ENCODE data around the gene DCDC1.
A peak's percentile ranks its signal among the peaks of the same experiment; 100 is the strongest.

The DCDC1 gene, protein sequence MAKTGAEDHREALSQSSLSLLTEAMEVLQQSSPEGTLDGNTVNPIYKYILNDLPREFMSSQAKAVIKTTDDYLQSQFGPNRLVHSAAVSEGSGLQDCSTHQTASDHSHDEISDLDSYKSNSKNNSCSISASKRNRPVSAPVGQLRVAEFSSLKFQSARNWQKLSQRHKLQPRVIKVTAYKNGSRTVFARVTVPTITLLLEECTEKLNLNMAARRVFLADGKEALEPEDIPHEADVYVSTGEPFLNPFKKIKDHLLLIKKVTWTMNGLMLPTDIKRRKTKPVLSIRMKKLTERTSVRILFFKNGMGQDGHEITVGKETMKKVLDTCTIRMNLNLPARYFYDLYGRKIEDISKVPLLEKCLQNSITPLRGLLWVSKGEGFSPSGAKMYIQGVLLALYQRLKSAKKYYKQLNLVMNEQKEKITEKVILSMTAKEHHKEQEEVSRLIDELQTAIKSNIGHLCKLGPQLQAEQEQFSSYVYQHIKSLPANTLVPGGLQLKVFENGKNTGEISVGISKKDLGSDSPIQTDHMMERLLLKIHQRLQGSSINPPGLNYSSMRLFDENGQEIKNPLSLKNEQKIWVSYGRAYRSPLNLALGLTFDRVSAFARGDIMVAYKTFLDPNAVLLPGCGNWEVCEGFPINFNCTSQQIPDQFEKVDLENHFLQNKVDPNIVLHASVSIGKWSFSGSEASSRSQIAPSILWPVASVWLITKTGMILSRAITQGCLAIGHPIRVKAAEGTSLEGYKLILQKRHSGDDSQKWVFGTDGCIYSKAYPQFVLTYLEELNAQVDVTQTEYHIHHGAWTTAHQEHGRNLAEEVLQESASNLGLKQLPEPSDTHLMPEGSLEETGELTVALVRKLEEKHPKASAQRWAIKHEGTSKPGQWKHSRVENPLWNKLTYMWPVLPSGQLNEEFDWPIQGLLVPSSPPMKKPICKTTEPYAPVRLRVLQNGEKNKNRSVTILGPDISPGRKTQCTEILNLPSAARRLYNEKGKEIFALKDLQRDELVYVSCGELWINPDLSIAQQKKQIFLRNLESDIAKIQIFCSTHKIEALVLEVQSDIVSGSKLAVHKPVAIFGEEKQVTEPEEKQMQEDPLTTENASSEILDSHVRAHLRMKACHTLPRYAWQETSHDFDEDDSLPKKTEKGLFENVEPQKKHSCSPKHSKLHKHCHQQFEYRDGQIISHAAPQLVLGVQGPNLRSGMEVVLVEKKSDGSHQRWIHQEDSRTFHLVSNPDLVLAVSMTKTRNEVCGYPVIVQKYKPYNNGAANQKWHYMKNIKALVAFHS (N-terminal part only)

DNA sequence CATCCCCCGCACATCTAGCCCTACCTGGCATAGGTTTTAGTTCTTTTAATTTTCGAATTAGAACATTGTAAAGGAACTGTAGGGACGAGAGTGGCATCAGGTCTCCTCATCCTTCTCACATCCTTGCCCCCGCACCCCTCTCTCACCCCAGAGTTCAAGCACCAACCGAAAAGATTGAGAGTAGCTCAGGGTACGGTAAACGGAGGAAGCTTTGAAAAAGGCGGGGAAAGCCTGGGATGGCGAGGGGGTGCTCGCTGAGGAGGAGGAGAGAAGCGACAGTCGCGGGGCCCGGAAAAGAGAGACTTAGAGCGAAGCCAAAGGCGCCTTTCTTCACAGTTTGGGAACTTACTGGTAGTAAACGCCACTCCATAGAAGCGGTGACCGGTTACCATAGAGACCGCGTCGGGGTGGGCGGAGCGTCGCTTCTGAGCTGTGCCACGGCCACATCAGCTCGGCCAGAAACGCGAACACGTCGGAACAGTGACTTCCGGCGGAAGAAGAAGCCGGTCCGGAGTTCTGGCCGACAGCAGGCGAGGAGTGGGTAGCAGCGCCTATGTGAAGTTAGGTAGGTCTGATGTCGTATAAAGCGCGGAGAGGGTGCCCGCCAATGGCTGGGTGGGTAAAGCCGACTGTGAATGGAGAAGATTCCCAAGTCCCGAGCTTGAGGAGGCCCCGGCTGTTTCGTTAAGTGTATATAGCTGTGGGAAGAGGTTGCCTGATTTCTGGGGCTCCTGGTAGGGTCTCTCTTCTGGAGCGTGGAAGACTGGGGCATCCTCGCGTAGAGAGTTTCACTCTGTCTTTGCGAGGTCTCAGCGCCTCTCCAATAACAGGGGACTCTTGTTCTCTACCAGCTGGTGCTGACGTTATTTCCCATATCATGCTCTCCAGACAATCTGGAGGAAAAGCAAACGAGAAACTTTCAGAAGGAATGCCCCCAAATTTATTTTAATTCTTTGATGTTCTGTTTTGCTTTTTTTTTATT, at the start of gene DCDC1, which contains the start of gene DNAJC24:
DCDC1 (minus strand) TSS at position 392 of the 982 bp plus-strand sequence. CDS start 41,459 bp downstream, outside the sequence.
DNAJC24 (plus strand) TSS at position 513 of the 982 bp plus-strand sequence. CDS start 889 bp downstream, outside the sequence.
- DNase-seq (ENCODE audit: low read depth), result peak; percentile 91

DNA sequence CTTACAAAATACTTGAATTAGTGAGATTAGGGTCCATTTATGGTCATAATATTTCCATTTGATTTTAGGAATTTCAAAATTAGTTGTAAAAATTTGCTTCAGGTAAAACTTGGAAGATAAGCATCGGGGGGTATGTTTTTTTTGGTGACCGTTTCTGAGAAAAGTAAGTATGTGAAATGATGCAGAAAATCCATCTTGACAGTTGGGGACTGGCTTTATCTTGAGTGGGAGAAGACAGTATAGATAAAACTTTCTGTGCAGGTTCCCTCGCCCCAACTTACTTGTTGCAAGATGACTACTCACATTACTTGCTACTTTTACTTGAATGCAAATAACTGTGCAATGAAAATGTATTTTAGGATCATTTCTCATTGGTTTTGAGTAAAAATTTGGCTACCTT, 49.6 kb upstream of the DCDC1 start:
- DNase-seq (ENCODE audit: low read depth), result no peak

DNA sequence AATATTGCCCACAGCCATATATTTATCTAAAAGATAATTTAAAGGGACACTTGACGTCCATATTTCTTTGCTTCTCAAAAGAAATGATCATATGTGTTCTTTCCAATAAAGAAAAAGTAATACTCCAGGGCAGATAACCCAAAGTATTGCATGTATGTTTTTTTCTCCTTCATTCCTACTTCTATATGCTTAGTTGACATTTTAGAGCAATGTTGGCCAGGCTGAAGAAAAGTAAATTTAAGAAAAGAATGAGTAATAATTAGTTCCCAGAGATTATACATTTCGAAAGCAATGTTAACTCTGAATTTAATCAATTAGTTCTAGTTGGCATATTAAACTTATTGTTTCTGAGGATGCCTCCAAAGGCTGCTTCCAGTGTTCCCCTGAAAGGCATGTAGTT, 48.3 kb upstream of the DCDC1 start:
- DNase-seq (ENCODE audit: low read depth), result no peak

DNA sequence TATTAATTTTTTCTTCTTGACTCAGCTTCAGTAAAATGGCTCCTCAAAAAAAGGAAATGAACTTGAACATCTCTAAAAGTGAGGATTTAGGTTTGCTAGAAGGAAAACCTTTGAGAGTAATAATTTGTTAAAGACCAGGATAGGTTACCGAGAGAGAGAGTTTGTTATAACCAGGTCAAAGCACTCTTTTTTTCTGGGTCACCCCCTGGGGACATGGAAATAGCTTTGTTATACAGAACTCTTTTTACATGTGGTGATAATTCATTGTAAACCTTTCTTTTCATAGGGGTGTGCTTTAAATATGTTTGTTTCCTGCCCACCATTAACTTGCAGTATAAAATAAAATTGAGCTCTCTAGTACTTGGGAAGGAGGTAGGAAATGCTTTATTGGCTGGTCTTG, 47.8 kb upstream of the DCDC1 start:
- DNase-seq (ENCODE audit: low read depth), result no peak

DNA sequence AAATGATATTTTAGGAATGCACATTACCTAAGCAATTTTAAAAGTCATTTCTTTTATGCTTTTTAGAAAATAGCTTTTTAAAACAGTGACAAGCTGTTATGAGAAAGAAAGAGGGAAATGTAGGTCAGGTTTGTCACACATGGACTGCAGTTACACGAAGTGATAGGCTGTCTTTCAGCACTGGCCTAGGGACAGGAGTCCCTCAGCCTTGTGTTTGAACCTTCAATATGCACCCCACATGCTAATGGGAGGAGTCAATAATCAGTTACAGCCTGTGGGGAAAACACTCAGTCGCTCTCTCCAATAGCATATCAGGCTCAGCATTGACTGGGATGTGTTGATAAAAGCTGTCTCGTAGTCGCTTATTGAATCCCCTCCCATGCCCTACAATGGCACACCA, 45.9 kb upstream of the DCDC1 start:
- no peak for DNase-seq (ENCODE audit: low read depth)

DNA sequence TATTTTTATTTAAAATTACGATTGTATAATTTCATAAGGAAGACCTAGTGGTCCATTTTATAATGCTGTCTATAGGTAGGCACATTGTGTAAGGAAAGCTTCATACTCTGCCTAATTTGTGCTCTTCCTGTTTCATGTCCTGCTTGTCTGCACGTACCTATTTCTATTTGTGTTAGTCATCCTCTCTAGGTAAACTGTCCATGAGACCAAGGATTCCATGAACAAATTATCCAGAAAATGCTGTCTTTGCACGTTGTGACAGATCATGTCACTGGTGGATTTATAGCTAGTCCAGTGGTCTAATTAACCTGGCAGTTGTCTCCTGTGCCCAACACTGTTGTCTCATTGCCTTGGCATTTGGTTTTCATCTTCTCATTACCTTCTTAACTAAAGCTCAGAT, 44.8 kb upstream of the DCDC1 start:
- no peak for DNase-seq (ENCODE audit: low read depth)

DNA sequence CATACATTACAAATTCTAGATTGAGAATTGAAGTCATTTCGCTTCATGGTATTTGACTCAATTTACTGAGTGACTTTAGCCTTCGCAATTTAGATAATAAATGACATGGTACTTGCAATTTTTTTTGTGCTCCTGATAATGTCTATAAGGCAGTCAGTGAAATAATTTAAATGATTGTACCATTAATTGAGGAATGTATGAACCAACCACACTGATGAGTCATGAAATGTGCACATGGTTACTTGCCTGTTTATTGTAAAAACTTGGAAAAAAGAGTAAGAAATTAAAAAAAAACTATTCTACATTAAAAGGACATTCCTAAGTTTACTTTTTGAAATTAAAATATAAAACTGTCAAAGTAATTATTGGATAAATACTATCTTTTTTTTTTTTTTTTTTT, 43.4 kb upstream of the DCDC1 start:
- DNase-seq (ENCODE audit: low read depth), result no peak

DNA sequence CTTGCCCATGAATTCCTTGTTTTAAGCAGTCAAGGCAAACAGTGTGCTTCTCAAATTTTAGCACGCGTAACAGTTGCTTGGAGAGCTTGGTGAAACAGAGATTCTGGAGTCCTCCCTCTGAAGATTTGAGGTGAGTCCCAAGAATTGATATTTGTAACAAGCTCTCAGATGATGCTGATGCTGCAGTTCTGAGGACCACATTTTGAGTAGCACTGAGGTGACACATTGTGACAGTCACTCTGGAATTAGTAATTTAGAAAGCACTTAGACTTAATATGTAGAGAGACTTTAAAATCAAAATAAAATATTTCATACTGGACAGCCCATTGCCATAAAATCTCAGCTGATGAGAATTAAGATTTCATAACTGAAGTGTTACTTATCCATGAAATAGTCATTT, 38.7 kb upstream of the DCDC1 start:
- DNase-seq (ENCODE audit: low read depth), result no peak

DNA sequence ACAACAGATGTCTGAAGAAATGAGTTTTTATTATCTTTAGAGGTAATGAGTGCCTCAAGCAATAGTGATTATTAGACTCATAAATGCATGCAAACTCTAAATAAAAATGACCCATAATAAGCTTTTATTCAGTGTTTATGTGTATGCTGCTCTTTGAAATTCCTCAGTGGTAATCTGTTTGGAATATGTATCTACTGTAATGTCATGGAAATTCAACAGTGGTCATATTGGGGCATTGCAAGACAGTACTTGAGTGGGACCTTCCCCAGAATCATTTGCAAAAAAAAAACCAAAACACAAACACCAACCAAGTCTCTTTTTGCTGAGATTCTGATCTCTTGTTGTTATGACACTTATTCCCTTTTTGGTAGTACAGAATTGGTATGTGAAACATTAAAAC, 35.1 kb upstream of the DCDC1 start:
- no peak for DNase-seq (ENCODE audit: low read depth)

DNA sequence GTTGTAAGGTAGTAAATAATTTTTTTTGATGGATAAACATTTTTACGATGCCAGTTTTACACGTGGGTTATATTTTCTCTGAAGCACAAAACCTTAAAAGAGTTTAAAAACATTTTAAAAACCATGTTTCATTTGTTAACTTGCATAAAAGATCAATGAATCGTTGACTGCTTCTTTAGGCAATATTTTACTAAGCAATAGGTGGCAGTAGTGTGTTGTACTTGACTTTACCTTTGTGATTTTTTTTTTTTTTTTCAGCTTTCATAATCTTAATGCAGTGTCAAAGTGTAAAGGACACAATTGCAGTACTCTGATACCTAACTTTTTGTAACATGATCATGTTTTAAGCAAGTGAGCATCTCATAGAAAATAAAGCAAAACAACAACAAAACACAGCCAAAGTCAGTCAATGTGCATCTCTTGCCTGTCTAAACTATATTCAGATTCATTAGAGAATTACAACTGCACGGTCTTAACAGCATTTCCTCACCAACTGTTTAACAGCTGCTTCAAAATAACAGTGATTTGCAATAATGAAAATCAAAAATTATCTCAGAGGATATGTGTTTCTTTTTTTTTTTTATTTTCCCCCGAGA, 27.8 kb upstream of the DCDC1 start:
- no peak for DNase-seq (ENCODE audit: low read depth)

DNA sequence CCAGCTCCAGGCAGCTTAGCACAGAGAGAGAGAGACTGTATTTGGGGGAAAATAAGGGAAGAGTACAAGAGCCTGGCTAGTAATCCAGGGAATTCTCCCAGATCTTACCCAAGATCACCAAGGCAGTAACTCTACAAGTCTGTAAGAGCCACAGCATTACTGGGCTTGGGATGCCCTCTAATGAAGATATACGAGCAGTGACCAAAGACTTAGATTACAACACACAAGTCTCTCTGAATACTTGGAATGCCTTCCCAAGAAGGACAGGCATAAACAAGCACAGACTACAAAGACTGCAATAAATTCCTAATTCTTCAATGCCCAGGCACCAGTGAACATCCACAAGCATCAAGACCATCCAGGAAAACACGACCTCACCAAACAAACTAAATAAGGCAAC, 17.8 kb upstream of the DCDC1 start:
- no peak for DNase-seq (ENCODE audit: low read depth)

DNA sequence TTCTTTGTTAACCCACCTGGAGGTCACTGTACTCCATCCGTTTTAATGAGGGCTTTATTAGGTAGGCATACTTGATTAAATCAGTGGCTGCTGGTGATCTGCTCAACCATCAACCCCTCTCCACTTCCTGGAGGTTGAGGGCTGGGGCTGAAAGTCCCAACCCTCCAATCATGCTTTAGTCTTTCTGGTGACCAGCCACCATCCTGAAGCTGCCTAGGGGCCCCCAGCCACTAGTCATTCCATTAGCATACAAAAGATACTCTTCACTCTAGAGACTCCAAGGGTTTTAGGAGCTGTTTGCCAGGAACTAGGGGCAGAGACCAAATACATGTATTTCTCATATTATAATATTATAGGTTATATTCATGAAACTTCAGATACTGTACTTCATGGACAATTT, 13.6 kb upstream of the DCDC1 start:
- DNase-seq (ENCODE audit: low read depth), result no peak

DNA sequence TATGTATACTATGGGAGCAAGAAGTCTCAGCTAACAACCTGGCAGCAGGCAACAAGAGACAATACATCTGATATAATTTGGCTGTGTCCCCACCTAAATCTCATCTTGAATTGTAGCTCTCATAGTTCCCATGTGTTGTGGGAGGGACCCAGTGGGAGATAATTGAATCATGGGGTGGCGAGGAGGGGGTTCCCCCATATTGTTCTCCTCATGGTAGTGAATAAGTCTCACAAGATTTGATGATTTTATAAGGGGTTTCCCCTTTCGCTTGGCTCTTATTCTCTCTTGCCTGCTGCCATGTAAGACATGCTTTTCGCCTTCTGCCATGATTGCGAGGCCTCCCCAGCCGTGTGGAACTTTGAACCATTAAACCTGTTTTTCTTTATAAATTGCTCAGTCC, 6.3 kb upstream of the DCDC1 start:
- no peak for DNase-seq (ENCODE audit: low read depth)

DNA sequence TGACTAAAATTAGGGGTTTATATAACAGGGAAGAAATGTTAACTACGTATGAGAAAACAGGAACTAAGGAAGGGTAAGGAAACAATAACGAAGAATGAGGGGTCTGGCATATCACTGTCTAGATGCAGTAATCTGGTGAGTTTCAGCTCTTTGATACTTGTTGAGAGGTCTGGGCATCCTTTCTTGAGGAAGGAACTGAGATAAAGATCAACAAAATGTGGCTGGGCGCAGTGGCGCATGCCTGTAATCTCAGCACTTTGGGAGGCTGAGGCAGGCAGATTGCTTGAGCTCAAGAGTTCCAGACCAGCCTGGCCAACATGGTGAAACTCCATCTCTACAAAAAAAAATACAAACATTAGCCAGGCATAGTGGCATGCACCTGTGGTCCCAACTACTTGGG, 2.7 kb downstream of the DCDC1 start:
- DNase-seq (ENCODE audit: low read depth), result no peak

DNA sequence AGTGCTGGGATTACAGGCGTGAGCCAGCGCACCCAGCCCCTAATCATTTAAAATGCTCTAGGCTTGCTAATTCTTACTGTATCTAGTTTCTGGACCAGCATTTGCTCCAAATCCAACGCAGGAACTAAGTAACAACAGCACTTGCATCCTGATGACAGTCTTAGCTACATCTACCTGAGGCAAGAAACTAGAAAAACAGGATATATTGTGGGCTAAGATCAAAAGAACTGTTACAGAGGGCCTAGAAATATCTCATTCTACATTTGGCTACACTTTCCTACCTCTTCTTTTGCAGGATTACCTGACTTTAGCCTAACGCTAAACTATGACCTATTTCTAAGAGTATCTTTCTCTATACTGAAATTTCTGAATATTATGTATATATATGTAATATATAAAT, 7.8 kb downstream of the DCDC1 start:
- no peak for DNase-seq (ENCODE audit: low read depth)

DNA sequence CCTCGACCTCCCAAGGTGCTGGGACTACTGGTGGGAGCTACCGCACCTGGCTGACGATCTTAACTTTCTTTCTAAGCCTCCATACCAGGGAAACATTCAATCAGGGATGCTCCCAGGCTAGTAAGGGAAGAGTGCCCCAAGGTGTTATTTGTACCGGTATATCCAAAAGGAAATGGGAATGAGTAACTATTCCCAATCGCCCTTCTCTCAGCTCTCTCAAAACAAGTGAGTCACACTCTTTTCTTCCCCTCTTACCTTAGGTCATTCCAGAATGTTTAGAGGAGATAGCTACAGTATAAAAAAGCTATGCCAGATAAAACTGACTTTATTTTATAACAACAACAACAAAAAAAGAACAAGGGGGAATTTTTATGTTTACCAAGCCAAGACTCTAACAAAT, 13.7 kb downstream of the DCDC1 start:
- DNase-seq (ENCODE audit: low read depth), result no peak

DNA sequence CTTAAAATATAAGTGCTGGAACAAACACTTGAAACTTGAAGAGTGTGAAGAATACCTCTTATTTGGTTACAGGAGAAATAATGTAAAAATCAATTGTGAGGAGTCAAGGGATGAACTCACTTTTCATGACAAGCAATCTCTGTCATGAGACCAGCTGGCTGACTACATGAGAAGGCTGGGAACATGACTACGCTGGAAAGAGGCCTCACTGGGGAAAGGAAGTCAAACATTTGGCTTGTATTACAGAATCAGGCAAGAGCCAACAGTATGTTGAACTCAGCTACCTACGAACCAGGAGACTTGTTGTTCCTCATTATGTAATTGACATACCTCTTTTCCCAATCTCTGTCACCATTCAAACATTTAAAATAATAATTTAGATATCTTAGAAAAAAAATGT, 14.4 kb downstream of the DCDC1 start:
- DNase-seq (ENCODE audit: low read depth), result no peak

DNA sequence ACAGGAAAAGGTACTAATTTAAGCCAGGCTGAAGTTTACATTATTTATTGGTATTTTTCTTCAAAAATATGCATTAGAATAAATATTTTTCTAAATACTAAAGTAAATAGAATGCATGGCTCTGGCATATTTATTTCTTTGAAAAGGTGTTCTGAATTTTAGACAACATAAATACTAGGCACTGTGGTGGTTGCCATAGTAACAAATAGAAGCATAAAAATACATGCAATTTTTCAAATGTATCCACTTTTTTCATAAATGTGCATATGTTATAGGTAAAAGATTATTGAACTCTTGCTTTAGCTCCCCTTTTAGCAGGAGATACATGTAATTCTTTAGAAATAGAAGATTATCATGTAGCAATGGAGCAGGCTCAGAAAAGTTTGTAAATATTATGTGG, 18.4 kb downstream of the DCDC1 start:
- no peak for DNase-seq (ENCODE audit: low read depth)

DNA sequence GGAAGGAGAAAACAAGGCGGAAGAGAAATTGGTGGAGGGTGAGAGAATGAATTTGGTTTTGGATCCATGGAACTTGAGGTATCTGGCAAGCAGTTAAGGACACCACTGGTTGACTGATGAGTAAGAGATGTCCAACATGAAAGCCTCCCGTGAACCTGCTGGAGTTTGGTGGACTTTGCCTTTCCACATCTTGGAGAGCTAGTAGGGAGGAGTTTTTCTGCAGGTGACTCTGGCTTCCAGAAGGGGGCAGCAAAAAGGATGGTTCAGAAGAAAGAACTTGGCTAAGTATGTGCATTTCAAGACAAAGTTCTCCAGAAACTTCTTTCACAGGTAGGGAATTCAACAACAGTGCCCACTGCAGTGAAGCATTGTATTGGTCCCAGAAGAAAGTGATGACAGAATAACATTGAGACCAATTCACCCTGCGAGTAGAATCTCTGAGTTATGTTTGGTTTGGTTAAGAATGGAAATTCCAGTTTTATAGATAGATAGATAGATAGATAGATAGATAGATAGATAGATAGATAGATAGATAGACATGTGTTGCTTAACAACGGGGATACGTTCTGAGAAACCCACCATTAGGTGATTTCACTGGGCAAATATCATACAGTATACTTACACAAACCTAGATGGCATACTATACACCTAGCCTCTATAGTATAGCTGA, 28.5 kb downstream of the DCDC1 start:
- DNase-seq (ENCODE audit: low read depth), result no peak

DNA sequence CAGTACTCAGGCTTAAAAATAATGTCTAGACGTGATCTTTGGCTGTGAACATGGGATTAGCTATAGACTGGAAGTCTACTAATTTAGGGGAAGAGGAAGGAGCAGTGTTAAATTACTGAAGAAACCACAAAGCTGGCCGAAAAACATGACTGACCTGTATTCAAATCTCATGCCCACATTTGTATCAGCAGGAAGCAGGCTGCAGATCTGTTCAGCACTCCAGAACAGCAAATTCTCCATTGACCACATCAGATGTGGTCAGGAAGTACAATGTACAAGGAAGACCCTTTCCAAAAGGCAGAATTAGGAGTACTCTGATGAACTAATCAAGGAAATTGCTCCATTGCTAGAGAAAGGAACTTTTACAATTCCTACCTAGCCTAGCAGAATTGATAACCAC, 31.7 kb downstream of the DCDC1 start:
- DNase-seq (ENCODE audit: low read depth), result no peak

Measured in stimulated activated CD8-positive, alpha-beta memory T cell treated with anti-CD3 and anti-CD28 coated beads, Interleukin-7, amount 100 ng/mL, for 24 hours (primary cell).